Gastroesophageal sphincter (tissue), 4 donors: ENCODE results near the gene CENPC. TPM values are rescaled to one million over a fixed set of nuclear protein-coding genes. Genes with fewer than 3 reads are reported as not detected.

ENCODE experiments used
- ATAC-seq: fragments of 150-250 bp; one replicate; pipeline ENCODE4 v1.9.1; 2016; ENCODE audit warnings: mild to moderate bottlenecking, moderate library complexity
- H3K27ac ChIP-seq, 4 donors: fragments of 200-600 bp; sonication (generic) in 3 of 4; 1 replicate in 3 of 4; 2 replicates in 1 of 4; pipeline ENCODE4 v1.5.1; 2016 to 2019
- H3K27me3 ChIP-seq: fragments of 200-600 bp; sonication (generic); one replicate; pipeline ENCODE4 v1.5.1; 2019
- H3K36me3 ChIP-seq, 2 donors: fragments of 200-600 bp; sonication (generic); one replicate each; pipeline ENCODE4 v1.5.1; 2019; ENCODE audit warnings: control low read depth in 1 of 2
- H3K4me1 ChIP-seq, 3 donors: fragments of 200-600 bp; sonication (generic); 1 replicate in 2 of 3; 2 replicates in 1 of 3; pipeline ENCODE4 v1.5.1; 2016 to 2019; ENCODE audit warnings: control low read depth in 2 of 3
- H3K4me3 ChIP-seq, 2 donors: fragments of 200-600 bp; sonication (generic); one replicate each; pipeline ENCODE4 v1.5.1; 2019; ENCODE audit warnings: mild to moderate bottlenecking in 1 of 2, moderate library complexity in 1 of 2
- H3K9me3 ChIP-seq, 3 donors: fragments of 200-600 bp; sonication (generic); one replicate each; pipeline ENCODE4 v1.5.1; 2017 to 2019; ENCODE audit warnings: control low read depth in 2 of 3
- EP300 ChIP-seq: sonication (generic); formaldehyde crosslinking; IDR thresholded peaks from one replicate; pipeline ENCODE4 v1.6.1; 2017; ENCODE audit warnings: antibody characterized with exemption, mild to moderate bottlenecking
- POLR2A ChIP-seq, 2 donors: fragments of 450-650 bp; IDR thresholded peaks; one replicate each; pipeline ENCODE4 v1.6.1; 2017; ENCODE audit warnings: antibody characterized with exemption in 2 of 2, mild to moderate bottlenecking in 2 of 2, moderate library complexity in 1 of 2
- POLR2AphosphoS5 ChIP-seq: sonication (generic); formaldehyde crosslinking; IDR thresholded peaks from one replicate; pipeline ENCODE4 v1.6.1; 2017; ENCODE audit warnings: antibody characterized with exemption
- WGBS, 2 donors: methylation state at CpG; one replicate each; pipeline ENCODE4 v1.1.5; 2018; ENCODE audit warnings: low coverage in 1 of 2; 5-methylcytosine and 5-hydroxymethylcytosine counted together
- total RNA-seq, 4 donors: library from RNA; depleted of rRNA; stranded (reverse); fragments of >200 nt; gene quantifications; one replicate each; pipeline ENCODE4 v1.1.0, GENCODE V29; 2016
- TF ChIP-seq, protein P1 (sequence below), 4 experiments: fragments of 200-600 bp in 2 of 4; fragments of 450-650 bp in 2 of 4; sonication (generic) in 1 of 4; IDR thresholded peaks; one replicate each; pipeline ENCODE4 v1.5.1; 2017 to 2019; ENCODE audit warnings: antibody characterized with exemption in 4 of 4, mild to moderate bottlenecking in 2 of 4, moderate library complexity in 2 of 4

The CENPC gene
- total RNA-seq, 4 donors from 2014 or later = 12.4 to 48.4 (median 20.2) TPM

DNA sequence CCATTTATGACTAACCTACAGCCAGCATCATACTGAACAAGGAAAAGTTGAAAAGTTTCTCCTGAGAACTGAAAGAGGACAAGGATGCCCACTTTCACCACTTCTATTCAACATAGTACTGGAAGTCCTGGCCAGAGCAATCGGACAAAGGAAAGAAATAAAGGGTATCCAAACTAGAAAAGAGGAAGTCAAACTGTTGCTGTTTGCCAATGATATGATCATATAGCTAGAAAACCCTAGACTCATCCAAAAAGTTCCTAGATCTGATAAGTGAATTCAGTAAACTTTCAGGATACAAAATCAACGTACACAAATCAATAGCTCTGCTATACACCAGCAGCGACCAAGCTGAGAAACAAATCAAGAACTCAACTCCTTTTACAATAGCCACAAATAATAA lies 64.5 kb downstream of the CENPC start:
- 89 to 90% methylated on average over 3 of the region's 3 CpGs for WGBS, 2 donors
- Histone ChIP-seq H3K4me3 (no peak overlapping the region), H3K9me3 (peaks cover 0 to 18% (median 0%) of the 10 kb centered on the region in 3 donors), H3K27ac (no peak overlapping the region), H3K36me3 (peaks cover 0 to 95% of the 10 kb centered on the region in 2 donors), H3K4me1 (no peaks in the 10 kb centered on the region), H3K27me3 (no peaks in the 10 kb centered on the region)
- no peak for ATAC-seq
- TF ChIP-seq, protein P1, sequence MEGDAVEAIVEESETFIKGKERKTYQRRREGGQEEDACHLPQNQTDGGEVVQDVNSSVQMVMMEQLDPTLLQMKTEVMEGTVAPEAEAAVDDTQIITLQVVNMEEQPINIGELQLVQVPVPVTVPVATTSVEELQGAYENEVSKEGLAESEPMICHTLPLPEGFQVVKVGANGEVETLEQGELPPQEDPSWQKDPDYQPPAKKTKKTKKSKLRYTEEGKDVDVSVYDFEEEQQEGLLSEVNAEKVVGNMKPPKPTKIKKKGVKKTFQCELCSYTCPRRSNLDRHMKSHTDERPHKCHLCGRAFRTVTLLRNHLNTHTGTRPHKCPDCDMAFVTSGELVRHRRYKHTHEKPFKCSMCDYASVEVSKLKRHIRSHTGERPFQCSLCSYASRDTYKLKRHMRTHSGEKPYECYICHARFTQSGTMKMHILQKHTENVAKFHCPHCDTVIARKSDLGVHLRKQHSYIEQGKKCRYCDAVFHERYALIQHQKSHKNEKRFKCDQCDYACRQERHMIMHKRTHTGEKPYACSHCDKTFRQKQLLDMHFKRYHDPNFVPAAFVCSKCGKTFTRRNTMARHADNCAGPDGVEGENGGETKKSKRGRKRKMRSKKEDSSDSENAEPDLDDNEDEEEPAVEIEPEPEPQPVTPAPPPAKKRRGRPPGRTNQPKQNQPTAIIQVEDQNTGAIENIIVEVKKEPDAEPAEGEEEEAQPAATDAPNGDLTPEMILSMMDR (IDR thresholded peaks at IDR 0.05) = no peak
- TF ChIP-seq POLR2A (IDR thresholded peaks at IDR 0.05) (no peak), POLR2AphosphoS5 (no peak), EP300 (no peak)

DNA sequence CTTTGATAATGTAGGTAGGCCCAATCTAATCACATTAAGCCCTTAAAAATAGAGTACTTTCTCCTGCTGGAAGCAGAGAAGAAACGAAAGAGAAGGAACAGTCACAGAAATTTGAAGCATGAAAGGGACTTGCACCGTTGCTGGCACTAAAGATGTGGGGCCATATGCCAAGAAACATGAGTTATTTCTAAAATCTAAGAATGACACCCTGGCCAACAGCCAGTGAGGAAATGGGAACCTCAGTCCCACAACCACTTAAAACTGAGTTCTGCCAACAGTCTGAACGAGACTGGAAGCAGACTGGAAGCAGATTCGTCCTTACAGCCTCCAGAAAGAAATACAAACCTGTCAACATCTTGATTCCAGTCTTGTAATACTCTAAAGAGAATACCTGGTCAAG lies 70.1 kb downstream of the CENPC start:
- Histone ChIP-seq H3K4me1 (no peaks in the 10 kb centered on the region), H3K36me3 (peaks cover 0 to 96% of the 10 kb centered on the region in 2 donors), H3K4me3 (no peak overlapping the region), H3K9me3 (peaks cover 0 to 8% (median 0%) of the 10 kb centered on the region in 3 donors), H3K27me3 (no peaks in the 10 kb centered on the region), H3K27ac (no peak overlapping the region)
- WGBS, 2 donors = 55 to 62% methylated on average over 4 of the region's 4 CpGs
- TF ChIP-seq POLR2AphosphoS5 = no peak
- TF ChIP-seq POLR2A (IDR thresholded peaks at IDR 0.05) = no peak
- no peak for ATAC-seq

DNA sequence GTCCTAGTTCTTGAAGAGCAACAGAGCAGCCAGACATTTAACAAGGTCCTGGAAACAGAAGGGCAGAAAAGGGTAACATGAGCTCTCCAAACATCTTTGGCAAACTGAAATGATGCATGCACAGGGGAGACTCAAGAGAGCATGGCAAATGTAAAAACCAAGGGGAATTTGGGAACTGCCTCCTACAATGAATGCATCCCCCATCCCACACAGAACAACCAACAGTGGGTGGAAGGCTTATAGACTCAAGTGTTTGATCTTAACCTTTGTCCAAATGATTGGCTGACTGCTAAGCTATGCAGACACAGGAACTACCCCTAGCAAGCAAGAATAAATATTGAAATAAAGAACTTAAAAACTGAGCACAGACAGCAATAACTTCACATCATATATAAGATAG lies 74.4 kb downstream of the CENPC start:
- Histone ChIP-seq H3K27ac (no peak overlapping the region), H3K36me3 (peaks cover 0 to 87% of the 10 kb centered on the region in 2 donors), H3K4me3 (no peak overlapping the region), H3K4me1 (no peaks in the 10 kb centered on the region), H3K9me3 (no peaks in the 10 kb centered on the region), H3K27me3 (no peaks in the 10 kb centered on the region)
- no peak for ATAC-seq
- TF ChIP-seq, protein P1 (IDR thresholded peaks at IDR 0.05) = no peak
- TF ChIP-seq POLR2AphosphoS5 (no peak), POLR2A (IDR thresholded peaks at IDR 0.05) (no peak), EP300 (no peak)

DNA sequence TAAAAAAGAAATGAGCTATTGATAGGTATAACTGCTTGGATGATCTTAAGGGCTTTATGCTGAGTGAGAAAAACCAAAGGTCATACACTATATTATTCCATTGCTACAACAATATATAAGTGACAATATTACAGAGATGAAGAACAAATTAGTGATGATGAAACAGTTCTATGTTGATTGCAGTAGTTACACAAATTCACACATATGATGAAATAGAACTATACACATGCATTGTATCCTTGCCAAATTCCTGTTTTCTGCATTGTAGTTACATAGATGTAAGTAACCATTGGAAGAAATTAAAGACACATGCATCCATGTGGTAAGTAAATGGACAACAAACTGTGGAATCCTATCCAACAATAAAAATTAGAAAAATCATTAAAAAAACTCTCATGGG lies 76.5 kb downstream of the CENPC start:
- TF ChIP-seq POLR2A (IDR thresholded peaks at IDR 0.05) (no peak), EP300 (no peak), POLR2AphosphoS5 (no peak)
- TF ChIP-seq, protein P1 (IDR thresholded peaks at IDR 0.05) = no peak
- peaks cover 0 to 6% (median 0%) of the 10 kb centered on the region in 3 donors for H3K4me1 ChIP-seq
- H3K4me3 ChIP-seq = no peak overlapping the region
- H3K27me3 ChIP-seq = no peaks in the 10 kb centered on the region
- no peaks in the 10 kb centered on the region for H3K9me3 ChIP-seq
- no peak for ATAC-seq
- no peak overlapping the region for H3K27ac ChIP-seq
- H3K36me3 ChIP-seq = peaks cover 0 to 76% of the 10 kb centered on the region in 2 donors

DNA sequence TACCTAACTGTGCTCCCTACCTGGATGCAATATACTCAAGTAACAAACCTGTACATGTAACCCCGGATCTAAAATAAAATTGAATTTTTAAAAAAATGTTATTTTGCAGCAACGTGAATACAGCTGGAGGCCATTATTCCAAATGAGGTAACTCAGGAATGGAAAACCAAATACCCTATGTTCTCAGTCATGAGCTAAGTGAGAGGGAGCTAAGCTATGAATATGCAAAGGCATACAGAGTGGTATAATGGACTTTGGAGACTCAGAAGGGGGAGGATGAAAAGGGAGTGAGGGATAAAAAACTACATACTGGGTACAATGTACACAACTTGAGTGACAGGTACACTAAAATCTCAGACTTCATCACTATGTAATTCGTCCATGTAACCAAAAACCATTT lies 78.6 kb downstream of the CENPC start:
- H3K9me3 ChIP-seq = no peaks in the 10 kb centered on the region
- WGBS, 2 donors = 80 to 100% methylated on average over 2 of the region's 3 CpGs
- H3K27ac ChIP-seq = no peak overlapping the region
- H3K36me3 ChIP-seq = peaks cover 0 to 57% of the 10 kb centered on the region in 2 donors
- H3K27me3 ChIP-seq = no peaks in the 10 kb centered on the region
- no peak for ATAC-seq
- H3K4me1 ChIP-seq = peaks cover 0 to 6% (median 0%) of the 10 kb centered on the region in 3 donors
- TF ChIP-seq POLR2A (IDR thresholded peaks at IDR 0.05) = no peak
- TF ChIP-seq, protein P1 (IDR thresholded peaks at IDR 0.05) = no peak
- TF ChIP-seq EP300 = no peak
- no peak for TF ChIP-seq POLR2AphosphoS5
- no peak overlapping the region for H3K4me3 ChIP-seq

DNA sequence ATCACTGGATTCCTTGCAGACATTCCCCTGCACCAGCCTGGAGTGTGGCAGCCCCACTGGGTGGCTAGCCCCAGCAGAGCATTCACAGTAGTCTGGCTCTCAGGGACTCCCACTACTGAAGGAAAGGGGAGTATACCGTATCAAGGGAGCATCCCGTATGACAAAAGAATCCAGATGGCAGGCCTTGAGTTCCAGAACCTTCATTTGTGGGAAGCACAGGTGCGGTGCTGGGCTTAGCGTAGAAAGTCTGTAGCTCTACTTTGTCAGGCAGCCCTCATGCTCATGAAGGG lies 79.6 kb downstream of the CENPC start:
- H3K27me3 ChIP-seq = no peaks in the 10 kb centered on the region
- no peak overlapping the region for H3K4me3 ChIP-seq
- no peaks in the 10 kb centered on the region for H3K9me3 ChIP-seq
- H3K36me3 ChIP-seq = peaks cover 0 to 46% of the 10 kb centered on the region in 2 donors
- peaks cover 0 to 6% (median 0%) of the 10 kb centered on the region in 3 donors for H3K4me1 ChIP-seq
- H3K27ac ChIP-seq = no peak overlapping the region
- WGBS, 2 donors = 79% methylated on average over 3 of the region's 4 CpGs; no CpG with 5 or more reads in 1 of the 2 donors
- TF ChIP-seq POLR2A (IDR thresholded peaks at IDR 0.05) = no peak
- no peak for TF ChIP-seq POLR2AphosphoS5
- TF ChIP-seq, protein P1 (IDR thresholded peaks at IDR 0.05) = no peak
- no peak for TF ChIP-seq EP300
- no peak for ATAC-seq
